GM18520 (cell line): ENCODE results near the gene NR5A1.

Experiments used
- ATAC-seq: cut with Tn5 transposase; IDR thresholded peaks from one replicate; pipeline ENCODE4 v1.9.1; 2021; ENCODE audit not compliant: unreplicated experiment

NR5A1 gene

GRCh38 chr9:124506931-124507879 is at the start of gene NR5A1:
NR5A1 (minus strand) TSS chr9:124507399; CDS start chr9:124503395, 4,004 bp downstream.
- no peak for ATAC-seq

- ATAC-seq: no peak
Observed at GRCh38 chr9:124555043-124555442, 47.8 kb upstream of the NR5A1 start.

- ATAC-seq: no peak
Observed at GRCh38 chr9:124553738-124554137, 46.5 kb upstream of the NR5A1 start.

GRCh38 chr9:124552273-124552605 is 45.0 kb upstream of the NR5A1 start:
- no peak for ATAC-seq

- ATAC-seq: no peak
Observed at GRCh38 chr9:124551472-124552272, 44.5 kb upstream of the NR5A1 start.

GRCh38 chr9:124550072-124550471 is 42.9 kb upstream of the NR5A1 start:
- no peak for ATAC-seq

GRCh38 chr9:124549016-124549415 is 41.8 kb upstream of the NR5A1 start:
- no peak for ATAC-seq

- no peak for ATAC-seq
Observed at GRCh38 chr9:124544535-124544934, 37.3 kb upstream of the NR5A1 start.

GRCh38 chr9:124541824-124542223 is 34.6 kb upstream of the NR5A1 start:
- no peak for ATAC-seq

GRCh38 chr9:124537926-124538325 is 30.7 kb upstream of the NR5A1 start:
- no peak for ATAC-seq

- no peak for ATAC-seq
Observed at GRCh38 chr9:124535846-124536245, 28.6 kb upstream of the NR5A1 start.

- ATAC-seq: no peak
Observed at GRCh38 chr9:124532897-124533296, 25.7 kb upstream of the NR5A1 start.

GRCh38 chr9:124531115-124531514 is 23.9 kb upstream of the NR5A1 start:
- no peak for ATAC-seq

GRCh38 chr9:124530246-124530645 is 23.0 kb upstream of the NR5A1 start:
- ATAC-seq: no peak

GRCh38 chr9:124527781-124528180 is 20.6 kb upstream of the NR5A1 start:
- no peak for ATAC-seq

- ATAC-seq: no peak
Observed at GRCh38 chr9:124526174-124526573, 19.0 kb upstream of the NR5A1 start.

GRCh38 chr9:124522121-124523098 is 15.2 kb upstream of the NR5A1 start:
- no peak for ATAC-seq

- no peak for ATAC-seq
Observed at GRCh38 chr9:124521142-124521541, 13.9 kb upstream of the NR5A1 start.

GRCh38 chr9:124520206-124520596 is 13.0 kb upstream of the NR5A1 start:
- ATAC-seq: no peak

GRCh38 chr9:124518116-124518515 is 10.9 kb upstream of the NR5A1 start:
- ATAC-seq: no peak

GRCh38 chr9:124517600-124517999 is 10.4 kb upstream of the NR5A1 start:
- no peak for ATAC-seq
